ENCODE measurements around the gene CADM1.

GRCh38 chr11:115498354-115498753 is 5.9 kb downstream of the CADM1 start:
- TF ChIP-seq, protein P1, sequence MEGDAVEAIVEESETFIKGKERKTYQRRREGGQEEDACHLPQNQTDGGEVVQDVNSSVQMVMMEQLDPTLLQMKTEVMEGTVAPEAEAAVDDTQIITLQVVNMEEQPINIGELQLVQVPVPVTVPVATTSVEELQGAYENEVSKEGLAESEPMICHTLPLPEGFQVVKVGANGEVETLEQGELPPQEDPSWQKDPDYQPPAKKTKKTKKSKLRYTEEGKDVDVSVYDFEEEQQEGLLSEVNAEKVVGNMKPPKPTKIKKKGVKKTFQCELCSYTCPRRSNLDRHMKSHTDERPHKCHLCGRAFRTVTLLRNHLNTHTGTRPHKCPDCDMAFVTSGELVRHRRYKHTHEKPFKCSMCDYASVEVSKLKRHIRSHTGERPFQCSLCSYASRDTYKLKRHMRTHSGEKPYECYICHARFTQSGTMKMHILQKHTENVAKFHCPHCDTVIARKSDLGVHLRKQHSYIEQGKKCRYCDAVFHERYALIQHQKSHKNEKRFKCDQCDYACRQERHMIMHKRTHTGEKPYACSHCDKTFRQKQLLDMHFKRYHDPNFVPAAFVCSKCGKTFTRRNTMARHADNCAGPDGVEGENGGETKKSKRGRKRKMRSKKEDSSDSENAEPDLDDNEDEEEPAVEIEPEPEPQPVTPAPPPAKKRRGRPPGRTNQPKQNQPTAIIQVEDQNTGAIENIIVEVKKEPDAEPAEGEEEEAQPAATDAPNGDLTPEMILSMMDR (IDR thresholded peaks at IDR 0.05; ENCODE audit: low read depth, low read length, poor library complexity, severe bottlenecking): no peak
- no peak for TF ChIP-seq EZH2phosphoT487 (IDR thresholded peaks at IDR 0.05; ENCODE audit: borderline replicate concordance, low read length)
